ENCODE results near the gene MMAB. TPM values are rescaled to one million over a fixed set of nuclear protein-coding genes. Genes with fewer than 3 reads are reported as not detected.
A peak's percentile ranks its signal among the peaks of the same experiment; 100 is the strongest.

The MMAB gene
- total and polyA plus RNA-seq, 5 donors from 2014 or later = 6.8 to 22.4 (median 21.9) TPM

DNA sequence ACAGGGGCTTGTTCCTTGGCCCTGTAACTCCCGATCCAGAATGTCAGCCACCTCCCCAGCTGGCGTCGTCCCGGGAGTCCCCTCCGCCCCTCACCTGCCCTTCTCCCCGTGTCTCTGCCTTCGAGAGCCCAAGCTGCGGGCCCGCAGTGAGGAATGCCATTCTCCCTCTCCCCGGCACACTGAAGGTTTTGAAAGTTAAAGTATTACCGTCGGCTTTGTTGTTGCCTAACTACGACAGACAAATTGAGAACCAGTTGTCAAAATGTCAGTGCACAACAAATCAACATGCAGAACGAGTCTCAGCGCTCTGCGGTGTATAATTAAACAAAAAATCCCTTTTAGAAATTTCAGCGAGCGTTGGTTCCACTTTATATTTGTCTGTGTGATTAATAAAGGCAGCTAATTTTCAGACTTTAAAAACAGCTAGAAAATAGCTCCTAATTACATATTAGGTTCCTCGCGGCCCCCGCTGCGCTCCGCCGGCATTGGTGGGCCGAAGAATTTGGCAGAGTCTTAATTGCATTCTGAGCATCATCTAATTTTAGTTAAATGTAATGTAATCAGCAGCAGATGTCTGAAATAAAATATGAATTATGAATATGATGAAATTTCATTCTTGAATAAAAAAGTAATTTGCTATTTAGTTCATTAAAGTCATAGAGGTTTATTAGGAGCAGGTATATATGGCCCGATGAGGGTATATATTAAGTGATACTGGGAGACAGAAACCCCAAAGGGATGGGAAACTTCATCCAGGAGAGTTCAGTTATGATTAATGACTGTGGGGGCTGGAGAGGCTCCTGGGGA, 40.5 kb upstream of the MMAB start:
- Mint-ChIP-seq H3K4me3 (no peak overlapping the region), H3K36me3 (no peaks in the 10 kb centered on the region), H3K27ac (no peak overlapping the region), H3K27me3 (peaks cover 27% of the 10 kb centered on the region), H3K9me3 (peaks cover 0 to 2% (median 0%) of the 10 kb centered on the region in 7 donors), H3K4me1 (no peaks in the 10 kb centered on the region)
- Histone ChIP-seq H3K4me1 (ENCODE audit: control insufficient read depth, insufficient read depth, low read length, poor library complexity, severe bottlenecking) (no peaks in the 10 kb centered on the region), H3K4me3 (ENCODE audit: low read depth, low read length) (no peak overlapping the region), H3K36me3 (ENCODE audit: control insufficient read depth, insufficient read depth, low read length) (no peaks in the 10 kb centered on the region), H3K27me3 (ENCODE audit: control insufficient read depth, insufficient read depth, low read length) (no peaks in the 10 kb centered on the region), H3K27ac (ENCODE audit: insufficient read depth, low read length, poor library complexity, severe bottlenecking) (no peak overlapping the region), H3K9me3 (ENCODE audit: control insufficient read depth in 2 of 2, low read length in 2 of 2) (no peaks in the 10 kb centered on the region)
- ATAC-seq (ENCODE audit: low read depth in 2 of 2) (no peak), DNase-seq (no peak)

DNA sequence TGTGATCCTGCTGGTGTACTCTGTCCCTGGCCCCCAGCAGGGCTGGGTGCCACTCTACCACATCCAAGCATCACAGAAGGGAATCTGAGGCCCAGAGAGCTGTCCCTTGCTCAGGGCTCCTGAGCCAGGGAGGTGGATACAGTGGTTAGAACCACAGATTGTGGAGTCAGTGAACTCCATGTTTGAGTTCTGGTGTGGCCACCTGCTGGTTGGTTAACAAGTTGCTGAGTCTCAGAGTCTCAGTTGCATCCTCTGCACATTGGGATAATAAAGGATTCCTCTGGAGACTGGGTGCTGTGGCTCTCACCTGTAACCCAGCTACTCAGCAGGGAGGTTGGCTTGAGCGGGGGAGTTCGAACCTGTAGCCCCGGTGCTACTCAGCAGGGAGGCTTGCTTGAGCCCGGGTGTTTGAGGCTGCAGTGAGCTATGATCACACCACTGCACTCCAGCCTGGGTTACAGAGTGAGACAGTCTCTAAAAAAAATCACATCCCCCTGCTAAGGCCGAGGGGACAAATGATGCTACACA, 39.7 kb upstream of the MMAB start:
- Mint-ChIP-seq H3K4me3 (no peak overlapping the region), H3K4me1 (no peaks in the 10 kb centered on the region), H3K36me3 (no peaks in the 10 kb centered on the region), H3K9me3 (peaks cover 0 to 2% (median 0%) of the 10 kb centered on the region in 7 donors), H3K27me3 (peaks cover 29% of the 10 kb centered on the region), H3K27ac (no peak overlapping the region)
- Histone ChIP-seq H3K4me3 (ENCODE audit: low read depth, low read length) (no peak overlapping the region), H3K27me3 (ENCODE audit: control insufficient read depth, insufficient read depth, low read length) (no peaks in the 10 kb centered on the region), H3K4me1 (ENCODE audit: control insufficient read depth, insufficient read depth, low read length, poor library complexity, severe bottlenecking) (no peaks in the 10 kb centered on the region), H3K9me3 (ENCODE audit: control insufficient read depth in 2 of 2, low read length in 2 of 2) (no peaks in the 10 kb centered on the region), H3K27ac (ENCODE audit: insufficient read depth, low read length, poor library complexity, severe bottlenecking) (no peak overlapping the region), H3K36me3 (ENCODE audit: control insufficient read depth, insufficient read depth, low read length) (no peaks in the 10 kb centered on the region)
- DNase-seq = peak in 1 of 3 donors; percentile 24
- ATAC-seq (ENCODE audit: low read depth in 2 of 2) = no peak

DNA sequence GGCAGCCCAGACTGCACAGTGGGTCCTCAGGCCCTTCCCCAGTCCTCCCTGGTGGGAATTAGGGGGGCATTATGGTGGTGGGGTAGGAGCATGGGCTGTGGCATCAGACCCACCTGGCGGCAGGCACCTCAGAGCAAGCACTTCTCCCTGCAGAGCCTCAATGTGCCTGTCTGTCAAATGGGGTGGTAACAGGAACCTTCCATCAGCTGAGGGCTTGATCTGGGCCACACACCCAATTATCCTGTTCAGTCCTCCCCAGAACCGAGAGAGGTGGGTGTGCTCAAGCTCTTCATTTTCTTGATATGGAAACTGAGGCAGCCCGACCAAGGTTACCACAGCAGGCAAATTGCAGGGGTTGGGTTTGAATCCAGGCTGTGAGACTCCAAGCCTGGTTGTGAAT, 38.7 kb upstream of the MMAB start:
- H3K4me3 Mint-ChIP-seq = no peak overlapping the region
- ATAC-seq (ENCODE audit: low read depth in 2 of 2) (no peak), DNase-seq (no peak)
- no peaks in the 10 kb centered on the region for H3K9me3 Mint-ChIP-seq
- no peaks in the 10 kb centered on the region for H3K27me3 ChIP-seq (ENCODE audit: control insufficient read depth, insufficient read depth, low read length)
- no peaks in the 10 kb centered on the region for H3K36me3 ChIP-seq (ENCODE audit: control insufficient read depth, insufficient read depth, low read length)
- no peak overlapping the region for H3K4me3 ChIP-seq (ENCODE audit: low read depth, low read length)
- H3K27ac Mint-ChIP-seq = no peak overlapping the region
- no peaks in the 10 kb centered on the region for H3K4me1 ChIP-seq (ENCODE audit: control insufficient read depth, insufficient read depth, low read length, poor library complexity, severe bottlenecking)
- H3K4me1 Mint-ChIP-seq = no peaks in the 10 kb centered on the region
- H3K9me3 ChIP-seq (ENCODE audit: control insufficient read depth in 2 of 2, low read length in 2 of 2) = no peaks in the 10 kb centered on the region
- H3K36me3 Mint-ChIP-seq = no peaks in the 10 kb centered on the region
- peaks cover 34% of the 10 kb centered on the region for H3K27me3 Mint-ChIP-seq
- no peak overlapping the region for H3K27ac ChIP-seq (ENCODE audit: insufficient read depth, low read length, poor library complexity, severe bottlenecking)

DNA sequence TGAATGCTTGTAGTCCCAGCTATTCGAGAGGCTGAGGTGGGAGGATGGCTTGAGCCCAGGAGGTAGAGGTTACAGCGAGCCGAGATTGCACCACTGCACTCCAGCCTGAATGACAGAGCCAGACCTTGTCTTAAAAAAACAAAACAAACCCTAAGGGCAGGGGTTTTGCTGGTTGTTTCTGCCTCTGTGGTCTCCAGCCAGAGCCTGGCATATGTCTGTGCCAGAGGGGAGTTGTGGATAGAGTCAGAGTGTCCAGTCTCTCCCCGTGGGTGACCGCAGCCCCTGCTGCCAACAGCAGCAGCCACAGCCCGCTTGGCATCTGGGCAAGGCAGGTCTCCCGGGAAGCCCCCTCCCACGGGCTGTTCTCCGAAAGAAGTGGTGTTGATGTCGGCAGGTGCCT, 37.9 kb upstream of the MMAB start:
- no peaks in the 10 kb centered on the region for H3K9me3 ChIP-seq (ENCODE audit: control insufficient read depth in 2 of 2, low read length in 2 of 2)
- no peak overlapping the region for H3K4me3 Mint-ChIP-seq
- H3K27ac ChIP-seq (ENCODE audit: insufficient read depth, low read length, poor library complexity, severe bottlenecking) = no peak overlapping the region
- H3K27me3 ChIP-seq (ENCODE audit: control insufficient read depth, insufficient read depth, low read length) = no peaks in the 10 kb centered on the region
- H3K27me3 Mint-ChIP-seq = peaks cover 33% of the 10 kb centered on the region
- no peaks in the 10 kb centered on the region for H3K36me3 Mint-ChIP-seq
- no peaks in the 10 kb centered on the region for H3K9me3 Mint-ChIP-seq
- H3K4me1 Mint-ChIP-seq = no peaks in the 10 kb centered on the region
- H3K4me3 ChIP-seq (ENCODE audit: low read depth, low read length) = no peak overlapping the region
- DNase-seq (no peak), ATAC-seq (ENCODE audit: low read depth in 2 of 2) (no peak)
- H3K4me1 ChIP-seq (ENCODE audit: control insufficient read depth, insufficient read depth, low read length, poor library complexity, severe bottlenecking) = no peaks in the 10 kb centered on the region
- no peak overlapping the region for H3K27ac Mint-ChIP-seq
- no peaks in the 10 kb centered on the region for H3K36me3 ChIP-seq (ENCODE audit: control insufficient read depth, insufficient read depth, low read length)

DNA sequence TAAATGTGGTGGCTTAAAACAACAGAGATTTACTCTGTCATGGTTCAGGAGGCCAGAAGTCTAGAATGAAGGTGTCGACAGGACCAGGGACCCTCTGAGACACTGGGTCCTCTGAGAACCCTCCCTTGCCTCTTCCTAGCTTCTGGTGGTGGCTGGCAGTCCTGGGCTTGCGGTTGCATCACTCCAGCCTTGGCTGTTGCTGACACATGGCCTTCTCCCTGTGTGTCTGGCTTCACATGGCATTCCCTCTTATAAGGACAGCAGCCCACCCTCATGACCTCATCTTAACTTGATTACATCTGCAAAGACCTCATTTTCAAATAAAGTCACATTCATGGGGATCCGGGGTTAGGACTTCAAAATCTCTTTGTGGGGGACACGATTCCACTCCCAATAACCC, 37.2 kb upstream of the MMAB start:
- Histone ChIP-seq H3K27ac (ENCODE audit: insufficient read depth, low read length, poor library complexity, severe bottlenecking) (no peak overlapping the region), H3K27me3 (ENCODE audit: control insufficient read depth, insufficient read depth, low read length) (no peaks in the 10 kb centered on the region), H3K36me3 (ENCODE audit: control insufficient read depth, insufficient read depth, low read length) (no peaks in the 10 kb centered on the region), H3K4me3 (ENCODE audit: low read depth, low read length) (no peak overlapping the region), H3K4me1 (ENCODE audit: control insufficient read depth, insufficient read depth, low read length, poor library complexity, severe bottlenecking) (no peaks in the 10 kb centered on the region), H3K9me3 (ENCODE audit: control insufficient read depth in 2 of 2, low read length in 2 of 2) (no peaks in the 10 kb centered on the region)
- Mint-ChIP-seq H3K36me3 (no peaks in the 10 kb centered on the region), H3K9me3 (no peaks in the 10 kb centered on the region), H3K4me1 (no peaks in the 10 kb centered on the region), H3K27ac (peak overlapping the region in 1 of 3 donors; percentile 5), H3K4me3 (no peak overlapping the region), H3K27me3 (peaks cover 30% of the 10 kb centered on the region)
- ATAC-seq (ENCODE audit: low read depth in 2 of 2) (no peak), DNase-seq (no peak)

DNA sequence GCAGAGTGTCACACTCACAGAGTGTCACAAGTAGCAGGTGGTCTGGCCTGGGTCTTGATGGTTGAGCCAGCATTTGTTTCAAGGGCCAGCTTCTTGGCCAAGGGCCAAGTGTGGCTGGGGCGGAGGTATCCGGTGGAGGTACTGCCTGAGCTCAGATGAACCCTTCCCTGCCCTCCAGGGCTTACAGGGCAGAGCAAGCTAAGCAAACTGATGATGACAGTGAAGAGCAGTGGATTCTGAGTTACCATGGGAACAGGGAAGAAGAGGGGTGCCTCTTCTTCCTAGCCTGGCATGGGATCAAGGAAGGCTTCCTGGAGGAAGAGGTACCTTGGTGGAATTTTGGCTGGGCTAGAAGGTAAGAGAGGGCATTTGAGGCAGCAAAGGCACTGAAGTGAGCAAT, 36.0 kb upstream of the MMAB start:
- no peak overlapping the region for H3K4me3 Mint-ChIP-seq
- Histone ChIP-seq H3K36me3 (ENCODE audit: control insufficient read depth, insufficient read depth, low read length) (no peaks in the 10 kb centered on the region), H3K4me3 (ENCODE audit: low read depth, low read length) (no peak overlapping the region), H3K27ac (ENCODE audit: insufficient read depth, low read length, poor library complexity, severe bottlenecking) (no peak overlapping the region), H3K27me3 (ENCODE audit: control insufficient read depth, insufficient read depth, low read length) (no peaks in the 10 kb centered on the region), H3K9me3 (ENCODE audit: control insufficient read depth in 2 of 2, low read length in 2 of 2) (no peaks in the 10 kb centered on the region), H3K4me1 (ENCODE audit: control insufficient read depth, insufficient read depth, low read length, poor library complexity, severe bottlenecking) (no peaks in the 10 kb centered on the region)
- no peak for ATAC-seq (ENCODE audit: low read depth in 2 of 2)
- H3K27ac Mint-ChIP-seq = no peak overlapping the region
- DNase-seq = no peak
- H3K36me3 Mint-ChIP-seq = no peaks in the 10 kb centered on the region
- no peaks in the 10 kb centered on the region for H3K4me1 Mint-ChIP-seq
- H3K9me3 Mint-ChIP-seq = no peaks in the 10 kb centered on the region
- peaks cover 30% of the 10 kb centered on the region for H3K27me3 Mint-ChIP-seq

DNA sequence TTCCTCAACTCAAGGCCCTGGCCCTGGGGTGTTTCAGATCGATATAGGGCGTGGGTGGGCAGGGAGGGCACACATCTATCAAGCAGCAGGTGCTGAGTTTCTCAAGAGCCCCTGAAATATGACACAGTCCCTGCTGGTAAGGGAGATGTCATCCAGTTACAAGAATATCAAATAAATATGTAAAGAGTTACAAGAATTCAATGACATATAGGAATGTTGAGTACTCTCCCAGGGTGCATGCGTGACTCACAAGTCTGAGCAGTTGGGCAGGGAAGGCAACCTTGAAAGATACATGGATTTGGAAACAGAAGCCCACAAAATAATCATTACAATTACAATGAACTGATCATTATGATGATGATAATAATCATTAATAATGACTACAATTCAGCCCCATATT, 35.5 kb upstream of the MMAB start:
- Histone ChIP-seq H3K27ac (ENCODE audit: insufficient read depth, low read length, poor library complexity, severe bottlenecking) (no peak overlapping the region), H3K27me3 (ENCODE audit: control insufficient read depth, insufficient read depth, low read length) (no peaks in the 10 kb centered on the region), H3K4me1 (ENCODE audit: control insufficient read depth, insufficient read depth, low read length, poor library complexity, severe bottlenecking) (no peaks in the 10 kb centered on the region), H3K36me3 (ENCODE audit: control insufficient read depth, insufficient read depth, low read length) (no peaks in the 10 kb centered on the region), H3K9me3 (ENCODE audit: control insufficient read depth in 2 of 2, low read length in 2 of 2) (no peaks in the 10 kb centered on the region), H3K4me3 (ENCODE audit: low read depth, low read length) (no peak overlapping the region)
- ATAC-seq (ENCODE audit: low read depth in 2 of 2) = no peak
- H3K9me3 Mint-ChIP-seq = no peaks in the 10 kb centered on the region
- H3K4me3 Mint-ChIP-seq = peak overlapping the region in 1 of 4 donors; percentile 8
- H3K4me1 Mint-ChIP-seq = no peaks in the 10 kb centered on the region
- H3K27me3 Mint-ChIP-seq = peaks cover 26% of the 10 kb centered on the region
- no peaks in the 10 kb centered on the region for H3K36me3 Mint-ChIP-seq
- H3K27ac Mint-ChIP-seq = no peak overlapping the region
- no peak for DNase-seq

DNA sequence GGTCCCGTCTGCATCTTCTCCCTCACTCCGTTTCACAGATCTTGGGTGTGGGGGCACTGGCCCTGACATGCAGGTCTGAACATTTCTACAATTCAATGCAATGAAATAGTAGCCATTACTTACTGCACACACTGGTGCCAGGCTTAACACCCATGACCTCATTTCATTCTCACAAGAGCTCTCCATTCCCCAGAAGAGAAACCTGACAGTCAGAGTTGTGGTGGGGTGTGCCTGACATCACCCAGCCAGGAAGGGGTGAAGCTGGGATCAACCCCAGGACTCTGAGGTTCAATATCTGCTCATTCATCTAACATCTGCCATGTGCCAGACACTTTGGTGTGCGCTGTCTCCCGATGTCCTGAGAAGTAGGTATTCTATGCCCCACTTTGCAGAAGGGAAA, 35.0 kb upstream of the MMAB start:
- Histone ChIP-seq H3K9me3 (ENCODE audit: control insufficient read depth in 2 of 2, low read length in 2 of 2) (no peaks in the 10 kb centered on the region), H3K27ac (ENCODE audit: insufficient read depth, low read length, poor library complexity, severe bottlenecking) (no peak overlapping the region), H3K4me3 (ENCODE audit: low read depth, low read length) (no peak overlapping the region), H3K27me3 (ENCODE audit: control insufficient read depth, insufficient read depth, low read length) (no peaks in the 10 kb centered on the region), H3K4me1 (ENCODE audit: control insufficient read depth, insufficient read depth, low read length, poor library complexity, severe bottlenecking) (no peaks in the 10 kb centered on the region), H3K36me3 (ENCODE audit: control insufficient read depth, insufficient read depth, low read length) (no peaks in the 10 kb centered on the region)
- H3K27ac Mint-ChIP-seq = peak overlapping the region in 1 of 3 donors; percentile 52
- no peak for ATAC-seq (ENCODE audit: low read depth in 2 of 2)
- H3K4me1 Mint-ChIP-seq = no peaks in the 10 kb centered on the region
- H3K36me3 Mint-ChIP-seq = no peaks in the 10 kb centered on the region
- H3K4me3 Mint-ChIP-seq = no peak overlapping the region
- no peak for DNase-seq
- peaks cover 24% of the 10 kb centered on the region for H3K27me3 Mint-ChIP-seq
- no peaks in the 10 kb centered on the region for H3K9me3 Mint-ChIP-seq
